Fibroblast of skin of scalp (primary cell): Measurements from ENCODE around the gene SHE.
"Not testable (repeated sequence)": the region's sequence is repeated elsewhere in the genome, so short reads cannot be mapped to it uniquely, and the experiment has no call there.

Experiments
- DNase-seq: peaks from one replicate; pipeline ENCODE4 v3.0.0-alpha.2; 2013

SHE gene

DNA sequence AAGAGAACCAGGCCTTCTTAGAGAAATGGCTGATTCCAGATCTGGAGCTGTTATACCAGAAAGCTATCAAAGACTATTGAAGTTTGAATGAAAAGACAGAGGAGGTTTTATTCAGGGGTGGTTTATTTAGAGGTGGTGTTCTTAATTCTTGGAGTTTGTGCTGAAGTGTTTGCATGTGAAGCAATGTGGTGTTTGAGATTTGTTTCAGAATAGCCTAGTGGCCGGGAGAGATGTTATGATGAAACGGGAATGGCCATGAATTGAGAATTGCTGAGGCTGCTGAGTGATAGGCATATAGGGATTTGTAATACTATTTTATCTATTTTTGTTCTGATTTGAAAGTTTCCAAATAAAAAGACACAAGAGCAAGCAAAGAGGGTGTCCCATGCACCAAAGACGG, 10.5 kb upstream of the SHE start:
- no peak for DNase-seq

DNA sequence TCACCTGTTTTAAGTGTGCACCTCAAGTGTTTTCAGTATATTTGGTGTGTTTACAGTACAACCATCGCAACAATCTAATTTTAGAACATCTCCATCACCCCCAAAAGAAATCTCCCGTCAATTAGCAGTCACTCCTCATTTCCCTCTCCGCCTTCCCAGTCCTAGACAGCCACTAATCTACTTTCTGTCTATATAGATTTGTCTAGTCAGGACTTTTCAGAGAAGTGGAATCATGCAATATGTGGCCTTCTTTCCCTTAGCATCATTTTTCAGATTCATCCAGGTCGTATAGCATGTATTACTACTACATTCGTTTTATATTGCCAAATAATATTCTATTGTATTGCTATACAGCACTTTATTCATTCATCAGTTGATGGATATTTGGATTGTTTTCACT, 1.7 kb upstream of the SHE start:
- no peak for DNase-seq

DNA sequence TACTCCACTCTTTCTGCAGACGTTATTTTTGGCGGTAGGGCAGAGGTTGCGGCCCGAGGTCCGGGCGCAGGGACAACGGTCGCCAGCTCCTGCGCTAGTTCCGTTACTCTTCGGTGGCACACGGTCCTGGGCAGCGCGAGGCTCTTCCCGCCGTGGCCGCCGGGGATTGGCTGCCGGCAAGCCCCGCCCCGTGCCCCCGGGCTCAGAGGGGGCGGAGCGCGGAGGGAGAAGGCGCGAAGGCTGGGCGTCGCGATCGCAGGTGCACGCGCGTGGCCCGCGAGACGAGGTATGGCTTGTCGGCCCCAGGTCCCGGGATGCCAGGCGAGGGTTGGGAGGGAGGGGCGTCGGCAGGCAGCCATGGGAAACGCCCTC, 518 bp upstream of the SHE start:
- no peak for DNase-seq

DNA sequence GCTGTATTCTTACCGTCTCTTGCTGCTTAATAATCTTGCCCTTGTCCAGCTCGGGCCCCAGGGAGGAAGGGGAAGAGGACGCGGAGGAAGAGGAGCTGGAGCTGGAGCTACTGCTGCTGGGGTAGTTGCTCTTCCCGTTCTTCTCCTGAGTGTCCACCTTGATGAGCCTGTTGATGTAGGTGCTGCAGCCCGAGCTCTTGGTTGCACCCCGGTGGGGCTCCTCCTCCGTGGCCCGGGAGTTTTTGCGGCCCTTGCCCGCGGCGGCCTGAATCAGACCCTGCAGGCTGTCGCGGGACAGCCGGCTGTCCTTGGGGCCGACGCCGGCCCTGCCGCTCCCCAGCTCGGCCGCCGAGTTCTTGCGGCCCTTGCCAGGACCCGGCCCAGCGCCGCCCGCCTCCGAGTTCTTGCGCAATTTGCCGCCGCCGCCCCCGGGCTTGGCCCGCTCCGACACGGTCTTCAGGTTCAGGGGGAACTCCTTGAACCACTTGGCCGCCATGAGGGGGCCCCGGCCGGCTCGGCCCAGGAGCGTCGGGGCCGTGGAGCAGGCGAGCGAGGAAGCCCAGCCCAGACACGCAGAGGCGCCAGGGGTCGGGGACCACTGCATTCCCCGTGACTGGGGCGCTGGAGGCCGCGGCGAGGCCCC, 668 bp downstream of the SHE start:
- DNase-seq = no peak

DNA sequence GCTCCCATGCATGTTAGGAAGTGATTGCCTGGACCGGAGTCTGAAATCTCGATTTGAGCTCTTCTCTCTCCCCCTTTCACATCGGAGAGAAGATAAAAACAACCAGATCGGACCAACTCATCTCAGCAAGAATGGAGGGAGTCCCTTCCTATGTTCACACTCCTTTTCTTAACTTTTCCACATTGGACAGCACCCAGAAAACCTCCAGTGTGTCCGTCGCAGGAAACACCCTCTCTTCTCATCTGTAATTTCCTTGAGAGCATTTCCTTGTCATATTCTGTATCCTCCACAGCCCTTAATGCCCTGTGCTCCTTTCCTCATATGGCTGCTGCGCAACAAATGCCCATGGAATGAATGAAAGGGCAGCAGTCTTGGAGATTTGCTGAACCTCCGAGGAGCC, 1.7 kb downstream of the SHE start:
- no peak for DNase-seq

DNA sequence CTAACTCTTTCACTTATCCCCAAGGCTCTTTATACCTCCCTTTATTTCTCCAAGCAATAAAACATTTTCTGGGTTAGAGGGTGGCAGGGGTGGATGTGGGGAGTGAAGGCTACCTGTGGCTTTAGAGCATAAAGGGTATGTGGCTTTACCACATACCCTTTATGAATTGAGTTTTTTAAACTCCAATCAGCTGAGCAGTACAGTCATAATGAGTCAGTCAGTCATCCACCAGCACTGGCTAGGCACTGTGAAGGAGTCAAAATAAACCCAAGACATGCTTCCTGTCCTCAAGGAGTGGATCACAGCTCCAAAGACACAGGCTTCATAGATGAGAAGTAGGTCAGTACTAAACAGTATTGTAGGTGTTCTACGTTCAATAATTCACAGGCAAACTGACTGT, 2.8 kb downstream of the SHE start:
- DNase-seq = no peak

DNA sequence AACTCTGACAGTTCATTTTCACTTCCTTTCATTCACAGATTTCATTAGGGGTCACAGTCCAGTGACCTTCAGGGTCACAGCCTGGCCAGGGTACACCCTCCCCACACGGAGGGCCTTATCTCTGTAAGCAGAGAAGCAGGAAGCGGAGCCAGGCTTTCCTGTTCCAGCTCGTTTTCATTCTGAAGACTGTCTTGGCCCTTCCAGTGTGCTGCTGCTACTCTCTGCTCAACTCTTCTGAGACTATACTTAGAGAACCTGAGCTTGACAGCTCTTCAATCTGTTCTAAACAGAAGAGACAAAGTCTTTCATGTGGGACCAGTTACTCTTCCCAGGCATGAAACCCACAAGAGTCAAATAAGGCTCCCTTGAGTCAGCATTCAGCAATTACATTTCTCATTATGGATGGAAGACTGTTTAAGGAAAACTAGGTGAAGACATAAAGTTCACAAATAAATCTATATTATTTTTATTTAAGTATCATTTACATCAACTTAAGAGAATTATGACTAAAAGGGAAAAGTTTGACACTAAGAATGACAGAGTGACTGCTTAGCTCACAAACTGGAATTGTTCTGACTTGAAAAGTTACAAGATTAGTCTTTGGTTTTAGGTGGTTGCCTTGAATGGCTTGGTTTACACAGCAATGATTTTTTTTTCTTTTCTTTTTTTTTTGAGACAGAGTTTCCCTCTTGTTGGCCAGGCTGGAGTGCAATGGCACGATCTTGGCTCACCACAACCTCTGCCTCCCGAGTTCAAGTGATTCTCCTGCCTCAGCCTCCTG, 5.0 kb downstream of the SHE start:
- no peak for DNase-seq

DNA sequence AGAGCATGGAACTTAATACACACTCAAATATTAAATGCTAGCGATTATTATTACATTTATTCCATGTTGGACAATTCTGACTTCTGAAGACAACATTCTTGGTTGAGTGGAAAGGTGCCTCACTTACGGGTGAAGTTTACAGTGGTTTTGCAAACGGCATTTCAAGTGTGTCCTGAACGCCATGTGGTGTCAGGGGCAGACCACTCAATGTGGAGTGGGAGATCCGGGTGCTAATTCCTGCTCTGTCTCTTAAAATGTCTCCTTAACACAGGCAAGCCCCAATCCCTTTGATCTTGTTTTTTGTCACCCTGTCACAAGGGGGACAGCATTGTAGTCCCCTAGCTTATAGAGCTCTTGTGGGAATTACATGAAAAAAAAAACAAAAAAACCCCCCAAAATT, 5.8 kb downstream of the SHE start:
- no peak for DNase-seq

DNA sequence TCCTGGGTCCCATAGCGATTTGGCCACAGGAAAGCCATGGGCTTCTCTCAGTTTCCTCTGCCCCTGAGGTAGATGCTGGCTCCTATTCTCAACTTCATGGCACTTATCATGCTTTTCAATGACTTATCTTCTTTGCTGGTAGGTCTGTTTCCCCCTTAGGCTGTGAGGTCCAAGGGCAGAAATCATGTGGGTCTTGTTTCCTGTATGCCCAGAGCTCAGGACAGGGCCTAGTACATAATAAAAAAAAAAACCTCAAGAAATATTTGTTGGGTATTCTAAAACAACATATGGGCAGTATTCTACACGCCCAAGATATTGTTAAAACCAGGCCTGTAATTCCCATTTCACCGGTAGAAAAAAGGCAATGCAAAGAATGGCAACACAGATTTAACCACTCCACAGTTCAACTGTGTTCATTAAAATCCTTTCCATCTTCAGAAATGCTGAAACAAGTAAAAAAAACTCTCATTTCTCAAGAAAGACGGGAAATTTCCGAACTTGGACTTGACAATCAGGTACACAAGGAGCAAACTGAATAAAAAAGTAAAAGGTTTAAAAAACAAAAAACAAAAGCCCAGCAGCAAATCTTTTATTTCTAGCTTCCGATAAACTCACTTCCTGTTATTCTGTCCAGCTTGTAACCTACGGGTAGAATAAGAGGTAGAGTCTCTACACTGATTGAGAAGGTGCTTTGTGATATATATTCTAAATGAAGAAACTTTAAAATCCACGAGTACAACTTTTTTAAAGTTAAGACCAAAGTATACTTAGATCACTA, 6.5 kb downstream of the SHE start:
- DNase-seq = no peak

DNA sequence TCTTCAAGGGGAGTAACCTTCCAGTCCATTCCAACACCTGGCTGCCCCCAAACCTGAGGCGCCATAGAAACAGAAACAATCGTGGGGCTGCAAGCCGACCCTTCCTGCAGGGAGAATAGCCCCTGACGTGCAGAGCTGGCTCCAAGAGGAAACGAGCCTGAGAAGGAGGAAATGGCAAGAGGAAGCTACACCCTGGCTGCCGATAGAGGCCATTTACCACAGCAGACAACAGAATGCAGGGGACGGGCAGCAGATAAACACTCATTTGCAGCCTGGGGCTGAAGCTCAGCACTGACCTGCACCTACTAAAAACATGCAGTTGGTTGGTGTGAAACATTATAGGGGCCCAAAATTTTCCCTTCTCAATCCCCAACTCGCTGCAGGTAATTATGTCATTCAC, 8.9 kb downstream of the SHE start:
- no peak for DNase-seq

DNA sequence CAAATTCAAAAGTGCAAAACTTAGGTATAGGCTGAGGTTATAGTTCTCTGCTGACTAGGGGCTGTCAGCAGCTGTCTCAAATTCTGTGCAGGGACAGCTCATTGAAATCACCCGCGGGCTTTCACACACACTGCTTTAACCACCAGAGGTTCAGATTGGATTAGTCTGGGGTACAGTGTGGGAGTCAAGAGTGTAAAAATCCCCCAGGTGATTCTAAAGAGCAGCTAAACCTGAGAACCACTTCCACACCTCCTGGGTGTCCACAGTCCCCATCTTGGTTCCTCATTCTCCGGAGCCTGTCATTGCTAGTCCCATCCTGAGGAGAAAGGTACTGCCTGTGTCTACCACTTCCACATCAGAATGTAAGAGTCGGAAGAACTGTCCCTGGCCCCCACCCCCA, 10.1 kb downstream of the SHE start:
- no peak for DNase-seq

DNA sequence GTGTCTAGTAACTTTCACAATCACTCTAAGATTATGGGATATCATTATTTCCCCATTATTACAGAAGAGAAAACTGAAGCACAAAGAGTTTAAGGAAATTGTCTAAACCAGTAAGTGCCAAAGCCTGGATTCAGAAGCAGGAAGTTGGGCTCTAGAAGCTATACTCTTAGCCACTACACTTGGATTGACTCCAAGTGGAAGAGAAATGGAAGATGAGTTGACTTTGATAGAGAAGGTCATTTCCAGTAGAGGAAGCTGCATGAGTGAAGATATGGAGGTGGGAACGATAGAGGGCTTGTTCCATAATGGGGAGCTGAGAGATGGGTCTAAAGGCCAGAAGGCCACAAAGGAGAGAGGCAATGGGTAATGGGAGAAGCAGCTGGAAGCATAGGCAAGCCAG, 11.9 kb downstream of the SHE start:
- no peak for DNase-seq

DNA sequence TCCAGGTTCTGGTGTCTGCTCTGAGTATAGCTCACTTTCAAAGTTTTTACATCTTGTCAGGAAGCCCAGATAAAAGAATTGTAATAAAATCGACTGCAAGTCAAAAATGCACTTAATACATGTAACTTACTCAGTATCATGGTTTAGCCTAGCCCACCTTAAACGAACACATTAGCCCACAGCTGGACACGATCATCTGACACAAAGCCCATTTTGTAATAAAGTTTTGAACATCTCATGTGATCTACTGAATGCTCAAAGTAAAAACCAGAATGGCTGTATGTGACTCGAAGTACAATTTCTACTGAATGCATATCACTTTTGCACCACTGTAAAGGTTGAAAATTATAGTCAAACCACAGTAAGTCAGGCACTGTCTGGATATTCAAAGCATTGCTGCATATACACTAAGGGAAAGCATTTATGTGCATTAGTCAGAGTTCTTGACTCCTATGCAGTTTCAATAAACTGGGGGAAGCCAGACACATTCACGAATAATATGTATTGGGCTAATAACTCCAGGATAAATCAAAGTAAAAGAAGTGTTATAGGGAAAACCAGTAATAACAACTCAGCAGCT, 12.4 kb downstream of the SHE start:
- DNase-seq = no peak

DNA sequence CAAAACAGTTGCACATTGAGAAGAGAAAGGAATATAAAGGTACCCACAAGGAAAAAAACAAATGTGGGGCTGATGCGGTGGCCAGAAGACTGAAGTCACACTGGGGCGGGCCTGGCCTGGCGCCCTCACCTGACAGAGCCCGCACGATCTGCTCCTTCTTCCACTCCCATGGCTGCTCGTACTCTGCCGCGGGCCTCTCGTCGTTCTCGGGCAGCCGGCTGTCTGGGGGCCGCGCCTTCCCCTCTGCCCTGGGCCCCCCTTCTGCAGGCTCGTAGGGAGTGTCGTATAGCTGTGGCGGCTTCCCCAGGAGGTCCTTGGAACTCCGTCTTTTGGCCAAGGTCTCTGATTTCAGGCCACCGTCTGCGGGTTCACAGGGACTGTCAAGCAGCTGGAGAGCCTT, 13.3 kb downstream of the SHE start:
- no peak for DNase-seq

DNA sequence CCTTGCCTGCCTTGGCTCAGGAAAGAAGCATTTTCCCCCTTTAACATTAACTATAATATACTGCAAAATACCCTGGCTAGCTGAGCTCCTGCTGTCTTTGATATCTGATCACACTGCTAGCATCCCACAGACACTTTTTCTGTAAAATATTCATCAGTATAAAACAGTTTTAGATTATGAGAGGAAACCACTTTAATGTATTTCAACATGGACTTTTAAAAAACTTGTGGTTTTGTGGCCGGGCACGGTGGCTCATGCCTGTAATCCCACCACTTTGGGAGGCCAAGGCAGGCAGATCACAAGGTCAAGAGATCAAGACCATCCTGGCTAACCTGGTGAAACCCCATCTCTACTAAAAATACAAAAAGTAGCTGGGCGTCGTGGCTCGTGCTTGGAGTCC, 15.5 kb downstream of the SHE start:
- not testable (repeated sequence) for DNase-seq

DNA sequence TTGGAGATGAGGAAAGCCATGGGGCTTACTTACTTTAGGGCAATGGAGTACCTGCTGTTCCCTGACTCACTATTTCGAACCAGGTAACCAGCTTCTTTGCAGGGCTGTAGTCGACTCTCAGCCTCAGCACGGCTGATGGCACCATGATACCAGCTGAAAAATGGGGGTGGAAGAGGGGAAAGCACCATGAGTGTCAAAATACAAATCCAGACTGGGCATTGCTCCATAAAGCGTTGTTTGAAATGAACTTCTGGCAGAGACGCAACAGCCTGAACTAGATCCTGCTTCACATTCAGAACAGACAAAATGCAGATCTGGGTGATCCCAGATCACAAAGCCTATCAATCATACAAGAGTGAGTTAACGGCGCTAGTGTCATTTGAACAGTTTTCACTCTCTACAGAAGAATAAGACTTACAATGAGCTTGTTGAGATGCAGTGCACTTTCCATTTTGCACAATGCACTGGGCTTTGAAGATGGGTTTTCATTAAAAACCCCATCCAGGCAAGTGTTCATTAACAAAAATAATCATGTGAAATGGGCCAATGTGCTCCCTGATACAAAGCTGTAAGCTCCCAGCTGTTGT, 16.2 kb downstream of the SHE start:
- DNase-seq = no peak

DNA sequence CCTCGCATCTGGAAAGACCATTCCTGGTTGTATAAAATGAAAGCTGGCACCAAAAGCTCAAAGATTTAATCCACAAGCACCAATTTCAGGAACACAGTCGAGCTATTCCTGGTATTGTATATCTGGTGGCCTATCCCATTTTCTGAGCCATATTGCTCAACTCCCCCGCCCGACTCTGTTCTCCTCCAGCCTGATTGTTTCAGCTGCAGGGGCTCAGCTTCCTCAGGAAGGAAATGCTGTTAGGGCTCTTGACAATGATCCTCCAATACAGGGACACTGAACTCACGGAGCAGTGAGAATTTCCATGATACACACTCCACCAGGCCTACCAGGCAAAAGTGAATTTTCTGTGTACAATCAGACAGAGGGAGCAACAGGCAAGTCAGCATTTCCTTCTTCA, 17.1 kb downstream of the SHE start:
- DNase-seq = no peak

DNA sequence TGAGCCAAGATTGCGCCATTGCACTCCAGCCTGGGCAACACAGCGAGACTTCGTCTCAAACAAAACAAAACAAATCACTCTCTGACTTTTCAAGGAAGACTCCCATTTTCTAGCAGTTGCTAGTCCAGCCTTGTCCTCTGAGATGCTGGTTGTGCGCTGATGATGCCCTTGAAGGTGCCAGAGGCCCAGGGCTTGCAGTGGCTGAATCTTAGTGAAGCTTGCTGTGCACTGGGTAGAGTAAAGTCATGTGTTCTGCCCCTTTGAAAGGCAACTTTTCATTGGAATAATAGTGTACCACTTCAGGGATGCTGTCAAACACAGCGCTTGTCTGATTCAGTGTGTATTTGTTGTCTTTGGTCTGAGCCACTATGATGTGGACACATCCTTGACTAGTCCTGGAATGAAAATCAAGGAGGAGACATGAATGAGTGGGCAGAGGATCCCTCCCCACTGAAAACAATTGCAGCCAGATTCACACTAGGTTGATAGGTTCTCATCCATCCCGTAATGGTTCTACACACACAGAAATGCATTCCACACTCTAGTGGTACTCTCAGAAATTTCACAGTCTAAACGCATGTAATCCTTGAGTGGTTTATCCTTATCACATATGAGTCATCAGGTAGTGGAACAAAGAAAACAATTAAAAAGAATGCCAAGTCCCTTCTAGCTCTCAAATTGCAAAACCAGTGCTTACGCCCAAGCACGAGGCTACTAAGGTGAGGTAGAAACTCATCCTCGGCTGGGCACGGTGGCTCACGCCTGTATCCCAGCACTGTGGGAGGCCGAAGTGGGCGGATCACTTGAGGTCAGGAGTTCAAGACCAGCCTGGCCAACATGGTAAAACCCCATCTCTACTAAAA, 18.0 kb downstream of the SHE start:
- peak; percentile 8 for DNase-seq

DNA sequence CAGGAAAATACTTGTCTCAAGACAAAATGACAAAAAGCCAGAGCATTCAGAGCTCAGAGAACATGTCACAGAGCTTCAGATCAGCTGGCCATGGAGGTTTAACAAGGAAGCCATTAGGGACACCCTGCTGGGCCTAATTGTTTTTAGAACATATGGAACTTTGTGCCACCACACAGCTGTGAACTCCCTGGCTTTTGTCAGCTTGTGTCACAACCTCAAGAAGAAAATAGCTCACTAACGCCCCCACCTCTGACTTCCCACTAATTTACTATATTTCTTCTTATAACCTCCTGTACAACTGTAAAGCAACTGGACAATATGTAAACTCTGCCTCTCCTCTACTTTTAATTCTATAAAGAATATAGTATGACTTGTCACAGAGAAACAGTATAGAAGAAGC, 21.2 kb downstream of the SHE start:
- no peak for DNase-seq

DNA sequence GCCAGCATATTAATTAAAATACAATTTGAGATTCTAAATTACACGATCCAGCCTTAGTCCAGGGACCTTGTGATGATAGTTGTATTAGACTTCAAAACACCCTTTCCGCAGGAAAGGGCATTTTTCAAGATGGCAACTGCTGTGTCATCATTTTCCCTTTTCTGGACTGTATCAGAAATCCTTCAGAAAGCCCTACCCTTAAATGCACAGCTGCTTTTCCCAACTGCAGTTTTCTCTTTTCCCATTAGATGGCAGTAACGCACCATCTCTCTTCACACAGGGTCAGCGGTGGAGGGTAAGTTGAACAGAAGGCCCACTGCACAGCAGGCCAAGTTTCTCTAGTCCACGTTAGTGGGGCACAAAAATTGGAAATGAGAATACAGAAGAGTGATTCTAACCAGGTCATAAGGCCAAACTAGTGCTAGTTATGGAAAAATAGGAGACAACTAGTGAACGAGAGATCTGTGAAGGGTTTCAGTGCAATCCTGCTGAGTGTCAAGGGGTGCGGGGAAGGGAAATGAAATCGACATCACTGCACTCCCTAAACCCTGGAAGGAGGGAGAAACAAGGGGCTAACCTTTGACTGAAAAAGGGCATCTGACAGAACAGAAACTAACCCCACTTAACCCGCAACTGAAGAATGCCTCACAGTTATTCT, 22.3 kb downstream of the SHE start:
- peak; percentile 90 for DNase-seq

DNA sequence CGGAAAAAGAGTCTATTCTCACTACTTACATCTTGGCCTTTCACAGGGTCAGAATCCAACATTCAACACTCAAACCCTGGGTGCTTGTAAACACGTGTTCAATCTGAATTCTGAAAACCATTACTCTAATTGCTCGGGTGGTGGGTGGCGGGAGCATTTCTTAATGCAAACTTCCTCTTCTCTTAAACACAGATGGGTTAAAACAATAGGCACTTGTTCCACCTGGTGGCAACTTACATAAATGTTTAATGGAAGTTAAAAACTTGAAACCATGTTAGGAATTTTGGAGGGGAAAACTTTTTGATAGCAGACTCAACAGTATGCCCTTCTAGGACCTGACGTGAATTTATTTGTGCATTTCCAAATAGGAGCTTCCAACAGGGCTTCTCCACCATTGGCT, 23.6 kb downstream of the SHE start:
- peak; percentile 47 for DNase-seq

DNA sequence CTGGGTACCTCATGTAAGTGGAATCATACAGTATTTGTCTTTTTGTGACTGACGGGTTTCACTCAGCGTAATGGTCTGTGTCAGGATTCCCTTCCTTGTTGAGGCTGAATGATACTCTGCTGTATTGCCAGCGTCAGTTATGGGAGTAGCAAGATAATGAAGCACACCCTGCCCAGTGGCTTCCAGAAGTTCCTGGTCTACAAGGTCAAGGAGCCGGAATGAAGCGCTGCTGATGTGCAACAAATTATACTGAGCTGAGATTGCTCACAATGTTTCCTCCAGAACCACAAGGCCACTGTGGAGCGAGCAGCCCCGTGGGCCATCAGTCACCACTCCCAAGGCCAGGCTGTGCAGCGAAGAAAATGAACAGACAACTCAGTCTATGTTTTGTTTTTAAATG, 24.2 kb downstream of the SHE start:
- no peak for DNase-seq
